ENCODE measurements around the gene KREMEN2.

The KREMEN2 gene

DNA sequence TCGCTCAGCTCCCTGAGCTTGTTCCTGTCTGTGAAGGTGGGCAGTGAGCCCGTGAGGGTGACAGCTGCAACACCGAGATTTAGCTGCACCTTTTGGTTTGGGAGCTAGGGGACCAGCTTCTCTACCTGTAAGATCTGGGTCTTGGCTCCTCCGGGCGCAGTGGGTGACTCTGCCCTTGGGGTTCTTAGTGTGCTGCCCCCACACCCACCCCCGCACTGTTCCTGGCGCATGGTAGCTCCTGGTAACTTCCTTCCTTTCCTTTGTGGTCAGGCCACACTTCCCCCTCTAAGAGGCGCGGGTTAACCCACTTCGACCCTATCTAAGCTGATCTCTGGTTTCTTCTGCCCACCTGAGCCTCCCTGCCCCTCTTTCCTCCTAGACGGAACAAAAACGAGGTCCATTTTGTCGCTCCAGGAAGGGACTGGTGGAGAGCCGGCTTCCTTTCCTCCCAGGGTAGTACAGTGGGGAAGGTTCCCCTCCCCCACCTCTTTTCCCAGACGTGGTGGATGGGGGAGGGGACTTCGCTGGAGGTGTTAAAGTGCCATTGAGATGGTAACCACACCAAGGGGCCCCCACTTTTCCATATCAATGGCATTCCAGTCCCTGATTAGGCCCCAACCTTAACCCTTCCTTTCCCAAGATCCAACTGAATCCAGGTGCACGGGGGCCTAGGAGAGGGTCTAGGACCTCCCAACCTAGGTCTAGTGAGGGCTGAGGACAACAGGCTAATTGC lies 44.0 kb downstream of the KREMEN2 start:
- DNase-seq = no peak

DNA sequence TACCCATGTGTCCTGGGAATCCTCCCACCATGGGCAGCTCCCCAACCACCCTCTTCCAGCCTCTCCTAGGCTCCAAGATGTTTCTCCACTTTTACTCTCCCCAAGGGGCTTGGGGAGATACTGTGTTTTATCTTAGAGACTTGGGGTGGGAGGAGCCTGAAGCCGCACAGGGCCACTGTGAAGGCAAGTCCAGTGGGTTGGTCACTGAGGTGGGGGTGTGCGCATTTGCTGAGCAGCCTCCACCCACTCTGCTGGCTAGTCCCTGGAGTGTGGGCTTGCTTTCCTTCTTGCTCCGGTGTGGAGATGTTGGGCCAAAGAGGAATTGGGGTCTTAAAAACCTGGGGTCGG lies 44.6 kb downstream of the KREMEN2 start:
- no peak for DNase-seq

DNA sequence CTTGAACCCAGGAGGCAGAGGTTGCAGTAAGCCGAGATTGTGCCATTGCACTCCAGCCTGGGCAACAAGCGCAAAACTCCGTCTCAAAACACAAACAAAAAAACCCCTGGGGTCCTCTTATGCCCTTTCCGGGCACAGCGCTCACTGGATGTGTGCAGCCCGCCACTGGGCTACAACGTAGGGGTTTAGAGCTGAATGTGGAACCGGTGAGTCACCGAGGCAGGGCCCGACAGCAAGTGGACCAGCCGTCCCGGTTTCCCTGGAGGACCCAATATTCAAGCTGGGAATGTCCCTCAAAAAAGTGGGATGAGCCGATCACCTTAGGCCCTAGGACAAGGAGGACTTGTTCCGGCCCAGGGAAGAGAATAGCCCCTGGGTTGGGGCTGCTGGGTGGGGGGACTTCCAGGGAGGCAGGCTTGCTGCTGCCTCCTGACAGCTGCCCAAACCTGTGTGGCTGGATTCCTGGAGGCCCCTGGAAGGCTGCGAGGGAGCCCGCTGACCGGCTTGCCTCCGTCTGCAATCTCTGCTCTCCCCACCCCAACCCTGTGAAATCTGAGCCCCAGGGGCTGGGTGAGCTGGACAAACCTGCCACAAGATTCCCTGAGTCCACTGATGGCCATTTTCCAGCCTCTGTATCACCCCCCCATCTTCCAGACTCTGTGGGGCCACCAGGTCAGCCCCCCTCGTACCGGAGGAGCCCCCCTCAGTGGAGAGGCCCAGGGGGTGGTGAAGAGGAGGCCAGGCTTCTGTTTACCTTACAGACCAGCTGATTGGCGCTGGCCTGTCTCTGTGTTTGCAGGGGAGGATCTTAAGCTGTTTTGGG lies 45.7 kb downstream of the KREMEN2 start:
- DNase-seq = no peak

DNA sequence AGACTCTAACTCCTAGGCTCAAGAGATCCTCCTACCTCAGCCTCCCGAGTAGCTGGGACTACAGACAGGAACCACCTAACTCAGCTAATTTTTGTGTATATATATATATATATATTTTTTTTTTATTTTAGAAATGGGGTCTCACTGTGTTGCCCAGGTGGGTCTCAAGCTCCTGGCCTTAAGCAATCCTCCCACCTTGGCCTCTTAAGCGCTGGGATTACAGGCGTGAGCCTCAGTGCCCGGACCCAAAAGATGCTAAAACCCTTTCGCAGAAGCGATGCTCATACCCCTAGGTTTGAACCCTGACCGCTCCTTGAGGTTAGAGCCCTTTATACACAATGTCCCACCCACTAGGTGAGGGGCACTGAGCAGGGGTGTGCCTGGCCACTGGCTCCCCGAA lies 46.4 kb downstream of the KREMEN2 start:
- DNase-seq = no peak

DNA sequence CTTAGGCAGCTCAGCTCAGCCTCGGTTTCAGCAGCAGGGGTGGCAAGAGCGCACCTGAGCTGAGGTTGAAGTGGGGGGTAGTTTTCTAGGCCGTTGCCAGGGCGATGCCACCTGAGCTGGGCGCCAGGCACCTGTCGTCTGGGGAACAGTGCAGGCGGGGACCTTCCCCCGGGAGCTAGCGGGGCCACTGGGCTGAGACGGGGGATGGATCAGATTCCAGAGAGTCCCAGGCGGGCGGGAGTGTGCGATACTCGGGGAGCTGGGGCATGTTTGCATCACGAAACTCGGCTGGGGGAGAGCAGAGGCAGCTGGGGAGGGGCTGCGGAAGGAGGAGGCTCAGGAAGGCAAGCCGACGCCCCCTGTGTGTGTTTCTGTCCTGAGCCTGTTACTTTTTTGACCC lies 48.2 kb downstream of the KREMEN2 start:
- no peak for DNase-seq

DNA sequence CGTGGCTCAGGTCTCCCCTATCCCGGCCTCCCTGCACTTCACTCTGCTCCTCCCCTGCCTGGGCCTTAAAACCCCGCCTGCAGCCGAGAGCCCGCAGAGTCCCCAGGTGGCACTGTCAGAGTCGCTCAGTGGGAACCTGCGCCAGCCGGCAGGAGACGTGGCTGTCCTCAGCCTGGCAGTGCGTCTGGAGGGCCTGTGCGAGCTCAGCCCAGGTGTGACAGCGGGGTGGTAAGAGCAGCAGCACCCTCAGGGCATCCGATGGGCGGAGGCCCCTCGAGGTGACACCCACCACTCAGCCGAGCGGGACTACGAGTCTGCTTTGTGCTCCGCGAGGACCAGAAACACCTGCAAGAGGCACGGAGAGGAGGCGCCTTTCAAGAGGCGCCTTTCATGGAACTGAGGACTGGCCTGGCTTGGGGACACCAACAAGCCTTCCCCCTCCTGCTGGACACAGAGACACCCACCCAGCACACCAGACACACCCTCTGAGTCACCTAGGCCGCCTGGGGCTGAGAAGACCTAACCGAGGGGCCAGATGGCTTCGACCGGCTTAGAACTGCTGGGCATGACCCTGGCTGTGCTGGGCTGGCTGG lies 48.8 kb downstream of the KREMEN2 start, which contains the start of gene CLDN9:
CLDN9 (plus strand) TSS at position 96 of the 593 bp plus-strand sequence; CDS start at position 536, 440 bp downstream.
- no peak for DNase-seq

DNA sequence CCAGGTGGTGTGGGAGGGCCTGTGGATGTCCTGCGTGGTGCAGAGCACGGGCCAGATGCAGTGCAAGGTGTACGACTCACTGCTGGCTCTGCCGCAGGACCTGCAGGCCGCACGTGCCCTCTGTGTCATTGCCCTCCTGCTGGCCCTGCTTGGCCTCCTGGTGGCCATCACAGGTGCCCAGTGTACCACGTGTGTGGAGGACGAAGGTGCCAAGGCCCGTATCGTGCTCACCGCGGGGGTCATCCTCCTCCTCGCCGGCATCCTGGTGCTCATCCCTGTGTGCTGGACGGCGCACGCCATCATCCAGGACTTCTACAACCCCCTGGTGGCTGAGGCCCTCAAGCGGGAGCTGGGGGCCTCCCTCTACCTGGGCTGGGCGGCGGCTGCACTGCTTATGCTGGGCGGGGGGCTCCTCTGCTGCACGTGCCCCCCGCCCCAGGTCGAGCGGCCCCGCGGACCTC lies 49.4 kb downstream of the KREMEN2 start:
- DNase-seq = no peak

DNA sequence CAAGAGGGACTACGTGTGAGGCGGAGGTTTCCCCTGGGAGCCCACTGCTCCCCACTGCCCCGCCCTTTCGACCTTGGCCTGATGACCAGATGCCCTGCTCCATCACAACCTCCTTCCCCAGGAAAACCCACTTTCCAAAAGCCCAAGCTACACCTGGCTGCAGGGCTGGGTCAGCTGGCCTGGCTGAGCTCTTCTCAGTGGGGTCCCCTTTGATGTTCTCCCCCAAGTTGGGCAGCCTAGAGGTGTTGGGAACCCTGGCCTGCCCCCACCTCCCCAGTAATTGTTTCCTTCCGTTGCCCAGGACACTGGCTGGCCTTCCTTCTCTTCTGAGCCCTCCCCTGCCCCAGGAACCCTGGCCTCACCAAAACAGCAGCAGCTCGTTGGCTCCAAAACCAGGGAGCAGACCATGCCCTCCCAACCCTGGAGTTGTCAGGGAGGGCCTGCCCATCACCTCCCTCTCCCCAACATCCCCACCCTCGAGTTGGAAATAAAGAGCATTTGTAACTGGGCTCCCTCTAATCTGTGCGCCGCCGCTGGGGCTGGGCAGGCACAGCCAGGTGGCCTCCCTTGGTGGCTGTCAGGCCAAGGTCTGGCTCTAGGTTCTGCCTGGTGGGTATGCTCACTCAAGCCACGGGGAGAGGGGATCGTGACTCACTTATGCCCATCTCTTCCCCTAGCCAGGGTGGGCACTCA lies 50.1 kb downstream of the KREMEN2 start:
- no peak for DNase-seq

DNA sequence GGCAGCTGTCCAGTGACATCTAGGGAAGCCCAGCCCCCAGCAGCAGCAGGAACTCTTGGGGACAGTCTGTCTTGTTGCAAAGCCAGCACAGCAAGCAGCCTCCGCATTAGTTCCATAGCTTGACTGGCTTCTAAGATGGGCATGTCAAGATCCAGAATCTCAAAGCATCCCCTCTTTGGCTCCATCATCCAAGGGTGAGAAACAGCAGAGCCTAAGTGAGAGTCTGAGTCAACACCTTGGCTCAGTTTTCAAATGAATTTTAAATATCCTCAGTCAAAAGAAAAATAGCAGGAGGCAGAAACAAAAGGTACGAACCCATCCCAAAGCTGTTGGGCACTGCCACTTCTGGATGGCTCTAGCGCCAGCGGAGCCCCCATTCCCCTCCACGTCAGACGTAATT lies 50.9 kb downstream of the KREMEN2 start:
- no peak for DNase-seq

DNA sequence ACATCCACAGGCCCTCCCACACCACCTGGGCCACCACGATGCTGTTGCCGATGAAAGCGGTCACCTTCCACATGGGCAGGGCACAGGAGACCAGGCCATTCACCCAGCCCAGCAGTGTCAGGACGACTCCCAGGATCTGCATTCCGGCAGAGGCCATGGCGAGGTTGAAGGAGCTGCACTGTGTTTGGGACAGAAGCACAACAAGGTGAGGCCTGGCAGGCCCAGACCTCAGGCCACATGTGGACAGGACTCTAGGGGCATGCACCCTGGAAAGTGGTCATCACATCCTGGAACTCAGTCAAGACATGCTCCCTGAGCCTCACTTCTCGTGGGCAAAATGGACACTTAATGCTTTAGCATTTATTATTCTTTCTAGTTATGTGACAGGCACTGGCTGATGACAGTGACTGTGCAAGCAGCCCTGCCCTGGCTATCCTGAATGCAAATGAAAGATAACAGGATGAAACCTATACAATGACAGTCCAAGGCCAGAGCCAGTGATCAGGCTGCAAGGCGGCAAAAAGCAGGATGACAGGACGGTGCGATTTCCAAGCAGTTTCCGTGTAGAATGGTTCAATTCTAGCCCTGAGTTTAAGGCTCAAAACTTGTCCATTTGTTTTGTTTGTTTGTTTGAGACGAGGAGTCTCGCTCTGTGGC lies 51.9 kb downstream of the KREMEN2 start:
- DNase-seq = no peak

DNA sequence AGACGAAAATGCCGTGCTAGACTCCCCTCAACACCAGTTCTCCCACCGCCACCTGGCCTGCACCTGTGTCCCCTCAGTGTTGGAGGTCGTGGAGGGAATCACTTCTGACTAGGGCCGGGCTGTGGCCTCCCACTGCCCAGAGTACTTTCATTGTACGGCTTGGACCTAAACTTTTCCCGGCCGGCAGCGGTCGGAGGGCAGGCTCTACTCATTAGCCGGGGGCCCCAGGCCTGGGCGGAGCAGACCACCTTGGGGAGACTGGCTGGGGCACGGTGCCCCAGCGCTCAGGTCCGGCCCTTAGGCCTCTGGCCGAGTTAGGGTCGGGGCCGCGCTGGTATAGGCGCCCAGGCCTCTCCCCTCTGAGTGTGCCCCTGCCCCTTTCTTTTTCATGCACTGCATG lies 53.3 kb downstream of the KREMEN2 start:
- DNase-seq = no peak

All from stimulated activated CD4-positive, alpha-beta T cell treated with anti-CD3 and anti-CD28 coated beads, Interleukin-1b, Interleukin-23, amount 100 ng/mL, for 48 hours (primary cell).